Chondrocyte (in vitro differentiated cells): ENCODE data around the gene ZNF804A. TPM values are rescaled to one million over a fixed set of nuclear protein-coding genes. Genes with fewer than 3 reads are reported as not detected.

Experiments
- DNase-seq: peaks from one replicate; pipeline ENCODE4 v3.0.0; 2021; ENCODE audit warnings: mixed read lengths, low spot score
- H3K27ac Mint-ChIP-seq: one replicate; pipeline ENCODE4 v1.8.0; 2021; ENCODE audit warnings: mild to moderate bottlenecking, moderate library complexity, mixed read lengths; ENCODE audit not compliant: unreplicated experiment
- H3K27me3 Mint-ChIP-seq: 2 replicates; pipeline ENCODE4 v1.8.0; 2021; ENCODE audit warnings: low read depth, mixed read lengths
- H3K36me3 Mint-ChIP-seq: 2 replicates; pipeline ENCODE4 v1.8.0; 2021; ENCODE audit warnings: low read depth, mixed read lengths
- H3K4me1 Mint-ChIP-seq: 2 replicates; pipeline ENCODE4 v1.8.0; 2021; ENCODE audit warnings: low read depth, mild to moderate bottlenecking, mixed read lengths
- H3K4me3 Mint-ChIP-seq: one replicate; pipeline ENCODE4 v1.8.0; 2021; ENCODE audit warnings: mild to moderate bottlenecking, moderate library complexity, mixed read lengths; ENCODE audit not compliant: unreplicated experiment
- H3K9me3 Mint-ChIP-seq: 2 replicates; pipeline ENCODE4 v1.8.0; 2021; ENCODE audit warnings: low read depth, mixed read lengths
- total RNA-seq: library from RNA; stranded (reverse); gene quantifications from 3 replicates; pipeline ENCODE4 v1.2.1, GENCODE V29; 2021
- TF ChIP-seq, protein P1 (sequence below): fragments of 200-600 bp; sonication (generic); IDR thresholded peaks from 2 replicates; pipeline ENCODE4 v1.5.0; 2021; ENCODE audit warnings: antibody characterized with exemption, mild to moderate bottlenecking, moderate library complexity

ZNF804A gene
- total RNA-seq, 1 donor from 2014 or later = not detected

DNA sequence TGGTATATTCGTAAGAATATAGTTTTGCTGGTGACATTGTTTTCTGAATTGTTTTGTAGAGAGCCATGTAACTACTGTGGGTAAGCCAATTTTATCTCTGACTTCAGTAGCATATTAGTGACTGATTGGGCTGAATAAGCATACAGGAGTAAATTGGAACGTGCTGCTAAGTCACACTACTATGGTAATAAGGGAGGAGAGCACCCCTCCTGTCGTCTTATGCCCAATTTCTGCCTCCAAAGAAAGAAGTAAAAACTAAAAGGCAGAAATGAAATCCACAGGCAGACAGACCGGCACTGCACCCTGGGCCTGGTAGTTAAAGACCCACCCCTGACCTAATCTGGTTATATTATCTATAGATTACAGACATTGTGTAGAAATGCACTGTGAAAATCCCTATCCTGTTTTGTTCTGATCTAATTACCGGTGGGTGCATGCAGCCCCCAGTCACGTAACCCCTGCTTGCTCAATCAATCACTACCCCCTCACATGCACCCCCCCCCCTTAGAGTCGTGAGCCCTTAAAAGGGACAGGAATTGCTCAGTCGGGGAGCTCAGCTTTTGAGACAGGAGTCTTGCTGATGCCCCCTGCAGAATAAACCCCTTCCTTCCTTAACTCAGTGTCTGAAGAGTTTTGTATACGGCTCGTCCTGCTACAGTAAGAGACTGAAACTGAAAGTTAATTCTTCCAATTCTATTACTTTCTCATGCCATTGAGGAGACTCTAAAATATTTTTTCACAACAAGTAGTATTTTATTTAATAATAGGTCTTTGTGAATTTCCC is 167.0 kb downstream of the ZNF804A start:
- Mint-ChIP-seq H3K27ac (no peak overlapping the region), H3K9me3 (no peaks in the 10 kb centered on the region), H3K4me1 (no peaks in the 10 kb centered on the region), H3K27me3 (peaks cover 6% of the 10 kb centered on the region), H3K4me3 (no peak overlapping the region), H3K36me3 (no peaks in the 10 kb centered on the region)
- TF ChIP-seq, protein P1, sequence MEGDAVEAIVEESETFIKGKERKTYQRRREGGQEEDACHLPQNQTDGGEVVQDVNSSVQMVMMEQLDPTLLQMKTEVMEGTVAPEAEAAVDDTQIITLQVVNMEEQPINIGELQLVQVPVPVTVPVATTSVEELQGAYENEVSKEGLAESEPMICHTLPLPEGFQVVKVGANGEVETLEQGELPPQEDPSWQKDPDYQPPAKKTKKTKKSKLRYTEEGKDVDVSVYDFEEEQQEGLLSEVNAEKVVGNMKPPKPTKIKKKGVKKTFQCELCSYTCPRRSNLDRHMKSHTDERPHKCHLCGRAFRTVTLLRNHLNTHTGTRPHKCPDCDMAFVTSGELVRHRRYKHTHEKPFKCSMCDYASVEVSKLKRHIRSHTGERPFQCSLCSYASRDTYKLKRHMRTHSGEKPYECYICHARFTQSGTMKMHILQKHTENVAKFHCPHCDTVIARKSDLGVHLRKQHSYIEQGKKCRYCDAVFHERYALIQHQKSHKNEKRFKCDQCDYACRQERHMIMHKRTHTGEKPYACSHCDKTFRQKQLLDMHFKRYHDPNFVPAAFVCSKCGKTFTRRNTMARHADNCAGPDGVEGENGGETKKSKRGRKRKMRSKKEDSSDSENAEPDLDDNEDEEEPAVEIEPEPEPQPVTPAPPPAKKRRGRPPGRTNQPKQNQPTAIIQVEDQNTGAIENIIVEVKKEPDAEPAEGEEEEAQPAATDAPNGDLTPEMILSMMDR = no peak
- DNase-seq = no peak

DNA sequence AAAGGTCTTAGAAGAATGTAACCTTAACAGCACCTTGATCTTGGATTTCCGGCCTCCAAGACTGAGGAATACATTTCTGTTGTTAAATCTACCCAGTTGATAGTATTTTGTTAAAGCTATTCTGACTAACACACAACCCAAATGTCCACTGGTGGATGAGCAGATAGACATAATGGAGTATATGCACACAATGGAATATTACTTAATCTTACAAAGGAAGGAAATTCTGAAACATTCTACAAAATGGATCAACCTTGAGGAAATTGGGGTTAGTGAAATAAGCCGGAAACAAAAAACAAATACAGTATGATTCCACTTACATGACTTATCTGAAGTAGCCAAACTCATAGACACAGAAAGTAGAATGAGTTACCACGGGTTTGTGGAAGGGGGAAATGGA is 168.7 kb downstream of the ZNF804A start:
- no peaks in the 10 kb centered on the region for H3K4me1 Mint-ChIP-seq
- H3K36me3 Mint-ChIP-seq = no peaks in the 10 kb centered on the region
- no peaks in the 10 kb centered on the region for H3K9me3 Mint-ChIP-seq
- H3K27ac Mint-ChIP-seq = no peak overlapping the region
- TF ChIP-seq, protein P1 = no peak
- peaks cover 4% of the 10 kb centered on the region for H3K27me3 Mint-ChIP-seq
- DNase-seq = no peak
- H3K4me3 Mint-ChIP-seq = no peak overlapping the region

DNA sequence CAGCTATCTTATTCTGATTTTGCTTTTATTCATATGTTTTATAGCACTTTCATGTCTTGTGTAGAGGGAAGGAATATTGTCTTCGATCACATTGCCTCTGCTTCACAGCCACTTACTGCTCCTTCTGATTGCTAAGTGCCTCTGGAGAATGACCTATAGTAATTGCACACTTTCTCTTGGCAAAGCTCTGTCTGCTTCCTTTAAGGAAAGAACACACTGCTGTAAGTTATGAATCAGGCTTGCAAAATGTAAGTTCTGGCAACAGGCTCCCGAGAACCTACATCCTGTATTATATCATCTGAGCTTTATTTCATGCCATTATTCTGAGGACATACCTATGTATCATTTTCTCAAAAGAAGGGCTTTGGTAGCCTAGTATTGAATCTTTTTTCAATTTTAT is 170.7 kb downstream of the ZNF804A start:
- no peaks in the 10 kb centered on the region for H3K4me1 Mint-ChIP-seq
- TF ChIP-seq, protein P1 = no peak
- no peak for DNase-seq
- H3K9me3 Mint-ChIP-seq = no peaks in the 10 kb centered on the region
- H3K4me3 Mint-ChIP-seq = no peak overlapping the region
- peaks cover 3% of the 10 kb centered on the region for H3K27me3 Mint-ChIP-seq
- no peak overlapping the region for H3K27ac Mint-ChIP-seq
- no peaks in the 10 kb centered on the region for H3K36me3 Mint-ChIP-seq

DNA sequence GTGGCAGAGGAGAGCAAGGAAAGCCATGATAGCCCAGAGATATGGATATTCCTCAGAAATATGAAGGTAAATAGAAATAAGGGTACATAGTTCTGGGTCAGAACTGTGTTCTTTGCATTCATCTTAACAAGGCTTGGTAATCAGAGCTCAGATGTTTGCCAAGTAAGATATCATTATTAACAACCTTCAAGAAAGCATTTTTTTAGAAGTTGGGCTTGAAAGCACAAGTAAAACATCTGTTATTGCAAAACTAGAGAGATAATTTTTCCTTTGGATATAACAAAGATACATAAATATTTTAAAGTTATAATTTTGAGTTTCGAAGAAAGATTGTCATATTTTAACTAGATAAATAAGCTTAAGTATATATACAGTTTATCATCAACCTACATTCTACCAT is 171.4 kb downstream of the ZNF804A start:
- Mint-ChIP-seq H3K27me3 (peaks cover 2% of the 10 kb centered on the region), H3K4me1 (no peaks in the 10 kb centered on the region), H3K36me3 (no peaks in the 10 kb centered on the region), H3K4me3 (no peak overlapping the region), H3K9me3 (no peaks in the 10 kb centered on the region), H3K27ac (no peak overlapping the region)
- no peak for DNase-seq
- TF ChIP-seq, protein P1 = no peak

DNA sequence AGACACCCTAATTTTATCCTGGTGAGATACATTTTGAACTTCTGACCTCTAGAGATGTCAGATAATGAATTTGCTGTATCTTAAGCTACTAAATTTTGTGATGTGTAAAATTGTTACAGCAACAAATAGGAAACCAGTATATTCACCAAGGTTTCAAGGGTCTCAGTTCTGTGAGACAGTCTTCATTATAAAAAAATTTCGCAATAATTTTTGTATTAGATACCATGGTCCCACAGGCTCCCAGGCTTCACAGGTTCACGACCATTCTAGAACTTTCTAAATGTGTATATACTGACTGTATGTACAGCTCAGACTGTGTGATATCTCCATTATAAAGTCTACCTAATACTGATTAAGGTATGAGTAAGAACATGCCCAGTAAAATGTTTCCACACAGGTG is 181.4 kb downstream of the ZNF804A start:
- TF ChIP-seq, protein P1 = no peak
- Mint-ChIP-seq H3K36me3 (no peaks in the 10 kb centered on the region), H3K9me3 (no peaks in the 10 kb centered on the region), H3K4me3 (no peak overlapping the region), H3K4me1 (no peaks in the 10 kb centered on the region), H3K27ac (no peak overlapping the region), H3K27me3 (peaks cover 9% of the 10 kb centered on the region)
- DNase-seq = no peak
